GM23338 (cell line): ENCODE measurements around the gene SYNE3.

Source experiments
- EZH2 ChIP-seq: fragments of 200-600 bp; sonication (generic); IDR thresholded peaks from one replicate; pipeline ENCODE4 v1.8.0; 2017; ENCODE audit warnings: antibody characterized with exemption, mild to moderate bottlenecking, low read depth; ENCODE audit not compliant: unreplicated experiment
- JUNB ChIP-seq: IDR thresholded peaks from one replicate; pipeline ENCODE4 v1.6.1; 2016; ENCODE audit warnings: antibody characterized with exemption; ENCODE audit not compliant: unreplicated experiment
- POLR2AphosphoS5 ChIP-seq: IDR thresholded peaks from 2 replicates; pipeline ENCODE4 v1.6.1; 2016; ENCODE audit warnings: antibody characterized with exemption, low read depth
- TF ChIP-seq, protein P1 (sequence below), 2 experiments: fragments of 200-600 bp in 1 of 2; sonication (generic) in 1 of 2; conservative IDR thresholded peaks; 2 replicates each; pipeline versions ENCODE4 v1.5.1 to v1.6.1; 2016 to 2017; ENCODE audit warnings: antibody characterized with exemption in 2 of 2, low read depth in 2 of 2, mild to moderate bottlenecking in 2 of 2, moderate library complexity in 1 of 2
- TF ChIP-seq, protein P2 (sequence below): IDR thresholded peaks from one replicate; pipeline ENCODE4 v1.6.1; 2018; ENCODE audit warnings: antibody characterized with exemption; ENCODE audit not compliant: unreplicated experiment

DNA sequence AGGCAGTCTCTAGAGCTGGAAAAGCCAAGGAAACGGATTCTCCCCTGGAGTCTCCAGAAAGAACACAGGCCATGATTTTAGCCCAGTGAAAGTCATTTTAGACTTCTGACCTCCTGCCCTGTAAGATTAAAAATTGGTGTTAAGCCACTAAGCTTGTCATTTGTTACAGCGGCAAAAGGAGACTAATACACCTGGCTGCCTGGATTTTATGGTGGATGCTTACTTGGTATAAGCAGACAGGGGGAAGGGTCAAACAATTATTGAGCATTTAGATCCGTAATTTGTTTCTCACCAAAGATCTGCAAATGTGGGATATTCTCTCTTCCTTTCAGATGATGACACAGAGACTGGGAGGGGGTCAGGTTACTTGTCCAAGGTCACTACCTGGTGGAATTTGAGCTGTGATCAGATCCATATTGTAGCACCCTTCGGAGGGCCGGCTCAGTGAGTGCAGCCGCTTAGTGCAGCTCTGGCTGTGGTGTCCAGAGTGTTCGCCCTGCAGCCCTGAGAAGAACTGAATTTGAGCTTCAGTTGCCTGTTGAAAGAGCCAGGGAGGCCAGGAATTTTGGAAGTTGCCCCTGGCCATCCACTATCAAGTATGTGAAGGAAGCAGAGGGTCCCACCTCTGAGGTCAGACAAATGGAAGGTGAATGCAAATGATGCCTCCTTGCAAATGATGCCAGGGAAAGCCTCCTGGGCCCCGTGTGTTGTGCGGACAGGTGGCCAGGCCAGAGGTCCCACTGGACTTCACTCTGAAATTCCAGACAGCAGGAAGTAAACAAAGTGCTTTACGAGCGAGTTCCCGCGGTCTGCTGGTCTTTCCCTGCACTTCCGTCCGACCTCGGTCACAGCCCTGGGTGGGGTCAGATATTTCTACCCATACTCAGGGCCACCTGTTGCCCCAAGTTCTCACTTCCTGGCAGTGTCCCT, 33.5 kb upstream of the SYNE3 start:
- TF ChIP-seq, protein P1, sequence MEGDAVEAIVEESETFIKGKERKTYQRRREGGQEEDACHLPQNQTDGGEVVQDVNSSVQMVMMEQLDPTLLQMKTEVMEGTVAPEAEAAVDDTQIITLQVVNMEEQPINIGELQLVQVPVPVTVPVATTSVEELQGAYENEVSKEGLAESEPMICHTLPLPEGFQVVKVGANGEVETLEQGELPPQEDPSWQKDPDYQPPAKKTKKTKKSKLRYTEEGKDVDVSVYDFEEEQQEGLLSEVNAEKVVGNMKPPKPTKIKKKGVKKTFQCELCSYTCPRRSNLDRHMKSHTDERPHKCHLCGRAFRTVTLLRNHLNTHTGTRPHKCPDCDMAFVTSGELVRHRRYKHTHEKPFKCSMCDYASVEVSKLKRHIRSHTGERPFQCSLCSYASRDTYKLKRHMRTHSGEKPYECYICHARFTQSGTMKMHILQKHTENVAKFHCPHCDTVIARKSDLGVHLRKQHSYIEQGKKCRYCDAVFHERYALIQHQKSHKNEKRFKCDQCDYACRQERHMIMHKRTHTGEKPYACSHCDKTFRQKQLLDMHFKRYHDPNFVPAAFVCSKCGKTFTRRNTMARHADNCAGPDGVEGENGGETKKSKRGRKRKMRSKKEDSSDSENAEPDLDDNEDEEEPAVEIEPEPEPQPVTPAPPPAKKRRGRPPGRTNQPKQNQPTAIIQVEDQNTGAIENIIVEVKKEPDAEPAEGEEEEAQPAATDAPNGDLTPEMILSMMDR (conservative IDR thresholded peaks at IDR 0.05; ENCODE audit: low read depth in 2 of 2), result no peak
- TF ChIP-seq EZH2, result no peak
- no peak for TF ChIP-seq JUNB
- no peak for TF ChIP-seq POLR2AphosphoS5
- TF ChIP-seq, protein P2, sequence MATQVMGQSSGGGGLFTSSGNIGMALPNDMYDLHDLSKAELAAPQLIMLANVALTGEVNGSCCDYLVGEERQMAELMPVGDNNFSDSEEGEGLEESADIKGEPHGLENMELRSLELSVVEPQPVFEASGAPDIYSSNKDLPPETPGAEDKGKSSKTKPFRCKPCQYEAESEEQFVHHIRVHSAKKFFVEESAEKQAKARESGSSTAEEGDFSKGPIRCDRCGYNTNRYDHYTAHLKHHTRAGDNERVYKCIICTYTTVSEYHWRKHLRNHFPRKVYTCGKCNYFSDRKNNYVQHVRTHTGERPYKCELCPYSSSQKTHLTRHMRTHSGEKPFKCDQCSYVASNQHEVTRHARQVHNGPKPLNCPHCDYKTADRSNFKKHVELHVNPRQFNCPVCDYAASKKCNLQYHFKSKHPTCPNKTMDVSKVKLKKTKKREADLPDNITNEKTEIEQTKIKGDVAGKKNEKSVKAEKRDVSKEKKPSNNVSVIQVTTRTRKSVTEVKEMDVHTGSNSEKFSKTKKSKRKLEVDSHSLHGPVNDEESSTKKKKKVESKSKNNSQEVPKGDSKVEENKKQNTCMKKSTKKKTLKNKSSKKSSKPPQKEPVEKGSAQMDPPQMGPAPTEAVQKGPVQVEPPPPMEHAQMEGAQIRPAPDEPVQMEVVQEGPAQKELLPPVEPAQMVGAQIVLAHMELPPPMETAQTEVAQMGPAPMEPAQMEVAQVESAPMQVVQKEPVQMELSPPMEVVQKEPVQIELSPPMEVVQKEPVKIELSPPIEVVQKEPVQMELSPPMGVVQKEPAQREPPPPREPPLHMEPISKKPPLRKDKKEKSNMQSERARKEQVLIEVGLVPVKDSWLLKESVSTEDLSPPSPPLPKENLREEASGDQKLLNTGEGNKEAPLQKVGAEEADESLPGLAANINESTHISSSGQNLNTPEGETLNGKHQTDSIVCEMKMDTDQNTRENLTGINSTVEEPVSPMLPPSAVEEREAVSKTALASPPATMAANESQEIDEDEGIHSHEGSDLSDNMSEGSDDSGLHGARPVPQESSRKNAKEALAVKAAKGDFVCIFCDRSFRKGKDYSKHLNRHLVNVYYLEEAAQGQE, result no peak
